ENCODE data around the gene PCDHGC3.

Gene PCDHGC3

GRCh38 chr5:141484641-141485311 lies 9.0 kb downstream of the PCDHGC3 start, which contains the start of gene PCDHGC4:
Gene PCDHGC4, plus strand, starts transcription at chr5:141485030. Its CDS starts 144 bp downstream, at chr5:141485174.
- DNase-seq (ENCODE audit: low read depth): no peak
- no peak within 1 kb of the TSS for H3K4me3 ChIP-seq (ENCODE audit: control insufficient read depth, low read depth, low read length)
- TF ChIP-seq CTCF (IDR thresholded peaks at IDR 0.05; ENCODE audit: control insufficient read depth, insufficient read depth, low read depth, low read length, missing control alignments): no peak

- DNase-seq (ENCODE audit: low read depth): no peak
- H3K4me3 ChIP-seq (ENCODE audit: control insufficient read depth, low read depth, low read length): no peak overlapping the region
- no peak for TF ChIP-seq CTCF (IDR thresholded peaks at IDR 0.05; ENCODE audit: control insufficient read depth, insufficient read depth, low read depth, low read length, missing control alignments)
These were observed 9.7 kb downstream of the PCDHGC3 start for GRCh38 chr5:141485321-141486055.

- H3K4me3 ChIP-seq (ENCODE audit: control insufficient read depth, low read depth, low read length): no peak overlapping the region
- TF ChIP-seq CTCF (IDR thresholded peaks at IDR 0.05; ENCODE audit: control insufficient read depth, insufficient read depth, low read depth, low read length, missing control alignments): no peak
These were observed 10.3 kb downstream of the PCDHGC3 start for GRCh38 chr5:141486091-141486490.

GRCh38 chr5:141487131-141487530 lies 11.4 kb downstream of the PCDHGC3 start:
- no peak for TF ChIP-seq CTCF (IDR thresholded peaks at IDR 0.05; ENCODE audit: control insufficient read depth, insufficient read depth, low read depth, low read length, missing control alignments)
- H3K4me3 ChIP-seq (ENCODE audit: control insufficient read depth, low read depth, low read length): no peak overlapping the region
- DNase-seq (ENCODE audit: low read depth): no peak

More at GRCh38 chr5:141486091-141486490, 10.3 kb downstream of the PCDHGC3 start:
- DNase-seq (ENCODE audit: low read depth): no peak

GRCh38 chr5:141488591-141489561 lies 13.1 kb downstream of the PCDHGC3 start, which contains the start of gene PCDHGC5:
Gene PCDHGC5, plus strand, starts transcription at chr5:141489081. Its CDS starts 160 bp downstream, at chr5:141489241.
- DNase-seq (ENCODE audit: low read depth): peak; percentile 64
- peak within 1 kb of the TSS; percentile 4 for H3K4me3 ChIP-seq (ENCODE audit: control insufficient read depth, low read depth, low read length)
- no peak for TF ChIP-seq CTCF (IDR thresholded peaks at IDR 0.05; ENCODE audit: control insufficient read depth, insufficient read depth, low read depth, low read length, missing control alignments)

GRCh38 chr5:141489841-141490240 lies 14.1 kb downstream of the PCDHGC3 start:
- TF ChIP-seq CTCF (IDR thresholded peaks at IDR 0.05; ENCODE audit: control insufficient read depth, insufficient read depth, low read depth, low read length, missing control alignments): no peak
- H3K4me3 ChIP-seq (ENCODE audit: control insufficient read depth, low read depth, low read length): no peak overlapping the region; the same call in 1 of the 2 replicates
- DNase-seq (ENCODE audit: low read depth): no peak
